Astrocyte of the spinal cord (primary cell): ENCODE data around the gene COL9A3.

Experiments
- DNase-seq: peaks from one replicate; pipeline ENCODE4 v3.0.0; 2011; ENCODE audit warnings: low read depth, low spot score
- H3K4me3 ChIP-seq: 2 replicates; pipeline ENCODE4 v1.5.1; 2011; ENCODE audit warnings: low read depth, mild to moderate bottlenecking, low read length, moderate library complexity
- CTCF ChIP-seq: IDR thresholded peaks from 2 replicates; pipeline ENCODE4 v1.5.1; 2012; ENCODE audit warnings: low read depth, mild to moderate bottlenecking, low read length, inconsistent platforms
- in situ Hi-C: cut with HindIII; loops from 2 replicates; pipeline ENCODE4 v1.10.0; 2017; ENCODE audit warnings: low sequenced_read_pairs

The COL9A3 gene

GRCh38 chr20:62856931-62857619 lies 40.2 kb downstream of the COL9A3 start:
- DNase-seq = no peak
- no peak overlapping the region for H3K4me3 ChIP-seq
- in situ Hi-C loops = no loop called here
- no peak for TF ChIP-seq CTCF

DNA sequence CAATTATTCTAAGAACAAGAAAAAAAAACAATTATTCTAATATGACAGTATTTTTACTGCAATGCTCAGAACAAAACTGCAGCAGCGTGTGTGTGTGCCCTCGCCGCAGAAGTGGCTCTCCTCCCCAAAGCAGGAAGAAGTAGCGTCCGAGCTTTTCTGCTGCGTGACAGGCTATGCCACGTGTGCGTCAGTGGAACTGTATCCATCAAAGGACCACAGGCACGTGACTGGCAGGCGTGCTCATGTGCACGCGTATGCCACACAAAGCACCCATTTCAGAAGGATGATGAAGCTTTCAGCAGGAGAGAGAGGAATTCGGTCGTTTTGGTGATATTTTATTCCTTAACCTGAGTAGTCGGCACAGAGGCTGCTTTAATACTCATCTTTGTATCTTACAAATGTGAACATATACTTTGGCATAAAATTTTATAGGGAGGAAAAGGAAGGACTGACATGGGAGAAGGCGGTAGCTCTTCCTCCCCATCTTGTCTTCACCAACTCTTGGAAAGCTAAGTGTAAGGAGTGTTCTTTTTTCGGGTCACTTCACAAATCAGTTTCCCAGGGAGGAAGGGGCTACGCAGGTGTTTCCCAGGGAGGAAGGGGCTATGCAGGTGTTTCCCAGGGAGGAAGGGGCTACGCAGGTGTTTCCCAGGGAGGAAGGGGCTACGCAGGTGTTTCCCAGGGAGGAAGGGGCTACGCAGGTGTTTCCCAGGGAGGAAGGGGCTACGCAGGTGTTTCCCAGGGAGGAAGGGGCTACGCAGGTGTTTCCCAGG lies 41.4 kb downstream of the COL9A3 start:
- in situ Hi-C loops = no loop called here
- no peak for TF ChIP-seq CTCF
- no peak for DNase-seq
- H3K4me3 ChIP-seq = no peak overlapping the region

DNA sequence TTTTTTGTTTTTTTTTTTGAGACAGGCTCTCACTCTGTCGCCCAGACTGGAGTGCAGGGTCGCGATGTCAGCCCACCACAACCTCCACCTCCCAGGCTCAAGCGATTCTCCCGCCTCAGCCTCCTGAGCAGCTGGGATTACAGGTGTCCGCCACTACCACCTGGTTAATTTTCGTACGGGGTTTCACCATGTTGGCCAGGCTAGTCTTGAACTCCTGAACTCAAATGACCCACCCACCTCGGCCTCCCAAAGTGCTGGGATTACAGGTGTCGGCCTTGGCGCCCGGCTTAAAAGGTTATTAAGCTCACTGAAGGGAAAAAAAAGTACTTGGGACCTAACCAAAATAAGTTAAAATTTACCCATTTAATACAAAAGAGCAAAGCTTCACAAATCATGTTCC lies 42.9 kb downstream of the COL9A3 start:
- peak overlapping the region; percentile 49 for H3K4me3 ChIP-seq
- in situ Hi-C loops = no loop called here
- no peak for DNase-seq
- TF ChIP-seq CTCF = no peak

DNA sequence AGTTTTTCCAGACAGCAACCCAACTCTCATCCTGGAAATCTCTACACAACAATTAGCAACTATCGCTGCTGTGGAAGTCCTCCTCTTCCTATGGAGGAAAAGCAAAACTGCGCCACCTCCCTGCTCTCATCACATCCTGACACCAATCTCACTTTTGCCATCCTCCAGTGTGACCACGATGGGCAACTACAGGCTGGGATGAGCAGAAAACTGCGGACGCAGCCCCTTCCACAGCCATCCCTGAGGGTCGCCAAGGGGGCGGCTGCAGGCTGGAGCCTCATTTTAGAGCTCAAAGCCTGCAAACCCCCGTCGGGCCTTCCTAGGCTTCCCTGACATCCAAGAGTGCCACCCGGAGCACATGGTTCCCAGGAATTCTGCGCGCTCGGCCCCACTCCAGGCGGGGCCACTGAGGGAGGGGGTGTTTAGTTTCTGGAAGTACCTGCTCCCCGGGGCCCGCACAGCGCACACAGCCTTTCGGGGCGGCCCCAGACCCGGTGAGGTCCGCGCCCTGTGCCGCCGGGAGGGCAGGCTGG lies 43.6 kb downstream of the COL9A3 start:
- H3K4me3 ChIP-seq = peak overlapping the region; percentile 49
- TF ChIP-seq CTCF = peak; percentile 21
- no peak for DNase-seq
- in situ Hi-C loops = no loop called here

GRCh38 chr20:62860924-62861691 lies 44.3 kb downstream of the COL9A3 start:
- TF ChIP-seq CTCF = no peak
- DNase-seq = no peak
- H3K4me3 ChIP-seq = peak overlapping the region; percentile 49
- in situ Hi-C loops = no loop called here

GRCh38 chr20:62861726-62862336 lies 45.0 kb downstream of the COL9A3 start, which contains the start of gene TCFL5:
Gene TCFL5 (minus strand): TSS chr20:62861822. CDS start chr20:62861670, 152 bp downstream.
- in situ Hi-C loops = no loop called here
- peak within 1 kb of the TSS; percentile 49 for H3K4me3 ChIP-seq
- no peak for TF ChIP-seq CTCF
- DNase-seq = peak; percentile 77
